ENCODE data around the gene RHNO1.

- TF ChIP-seq CTCF (conservative IDR thresholded peaks at IDR 0.05; ENCODE audit: low read depth, low read length) (no peak), EZH2phosphoT487 (IDR thresholded peaks at IDR 0.05; ENCODE audit: borderline replicate concordance, low read length) (no peak), EZH2 (IDR thresholded peaks at IDR 0.05; ENCODE audit: low read length, unreplicated experiment) (no peak)
Observed at GRCh38 chr12:2864198-2864597, 12.8 kb upstream of the RHNO1 start.
